Measurements from ENCODE around the gene GRIN1.

GRCh38 chr9:137163805-137164204, 24.9 kb downstream of the GRIN1 start:
- no peak for TF ChIP-seq CTCF (IDR thresholded peaks at IDR 0.05)
- no peak for TF ChIP-seq POLR2A (IDR thresholded peaks at IDR 0.05)

All from thyroid gland (tissue), 4 donors.